ENCODE results near the gene ZNF563. TPM values are rescaled to one million over a fixed set of nuclear protein-coding genes. Genes with fewer than 3 reads are reported as not detected.

The ZNF563 gene
- total RNA-seq, 1 experiment from 2014 or later = 1.9 TPM

- peaks cover 85 to 89% of the 10 kb centered on the region in 2 experiments for H3K9me3 Mint-ChIP-seq
These were observed 16.9 kb upstream of the ZNF563 start for GRCh38 chr19:12350185-12350889.

More at GRCh38 chr19:12350185-12350889, 16.9 kb upstream of the ZNF563 start:
- no peak overlapping the region for H2BK5ac ChIP-seq (ENCODE audit: insufficient read length, low read length)
- H3K4ac ChIP-seq (ENCODE audit: low read depth, low read length) = no peak overlapping the region
- DNase-seq = no peak
- no peak overlapping the region for H3K27ac Mint-ChIP-seq
- H4K8ac ChIP-seq (replicated peaks; ENCODE audit: insufficient read length, low read depth, low read length) = no peak overlapping the region
- H3K27me3 Mint-ChIP-seq (ENCODE audit: low read depth) = no peaks in the 10 kb centered on the region
- H3K56ac ChIP-seq (ENCODE audit: insufficient read length, low read depth, low read length) = no peak overlapping the region
- H3K27ac ChIP-seq (ENCODE audit: insufficient read length, low read depth, low read length) = no peak overlapping the region
- H3K4me1 Mint-ChIP-seq = no peaks in the 10 kb centered on the region
- no peak overlapping the region for H2BK120ac ChIP-seq (ENCODE audit: low read depth, low read length, poor library complexity, severe bottlenecking)
- TF ChIP-seq CTCF (conservative IDR thresholded peaks at IDR 0.05) = no peak
- H2AK5ac ChIP-seq (ENCODE audit: insufficient read length, low read length) = no peak overlapping the region
- no peak overlapping the region for H2BK12ac ChIP-seq (ENCODE audit: insufficient read length, low read depth, low read length)
- H3K9me3 ChIP-seq (ENCODE audit: control insufficient read depth, low read depth, low read length) = peaks cover 73% of the 10 kb centered on the region
- no peak overlapping the region for H3K18ac ChIP-seq (ENCODE audit: insufficient read length, low read depth, low read length)
- H2AFZ ChIP-seq (ENCODE audit: low read length) = no peak overlapping the region
- H3K4me1 ChIP-seq (ENCODE audit: insufficient read depth, low read length) = no peaks in the 10 kb centered on the region
- H3K36me3 Mint-ChIP-seq (ENCODE audit: insufficient read depth in 1 of 3, low read depth in 3 of 3) = peaks cover 59 to 77% (median 74%) of the 10 kb centered on the region in 3 experiments
- no peak overlapping the region for H4K5ac ChIP-seq (ENCODE audit: insufficient read length, low read depth, low read length)
- no peak overlapping the region for H3K4me2 ChIP-seq (ENCODE audit: insufficient read depth, insufficient read length, low read length)
- no peaks in the 10 kb centered on the region for H3K79me2 ChIP-seq (ENCODE audit: insufficient read depth, low read length)
- H3K27me3 ChIP-seq (ENCODE audit: insufficient read depth, low read length) = no peaks in the 10 kb centered on the region
- no CpG with 5 or more reads among the region's 8 CpGs for WGBS (ENCODE audit: extremely low coverage, insufficient read length, low lambda C conversion rate)
- no peaks in the 10 kb centered on the region for H3K23me2 ChIP-seq (ENCODE audit: insufficient read length, low read depth, low read length, poor library complexity, severe bottlenecking)
- H3K4me3 Mint-ChIP-seq = no peak overlapping the region
- H2BK20ac ChIP-seq (ENCODE audit: low read depth, low read length, poor library complexity, severe bottlenecking) = no peak overlapping the region
- H4K20me1 ChIP-seq (ENCODE audit: control insufficient read depth, insufficient read depth, insufficient read length) = no peaks in the 10 kb centered on the region
- no peak overlapping the region for H3T11ph ChIP-seq (ENCODE audit: low read length)
- H3K23ac ChIP-seq (ENCODE audit: insufficient read length, low read depth, low read length) = no peak overlapping the region
- no peak overlapping the region for H4K91ac ChIP-seq (ENCODE audit: insufficient read length, low read depth, low read length)
- H3K79me1 ChIP-seq (ENCODE audit: insufficient read depth, low read depth, low read length, poor library complexity, severe bottlenecking) = no peaks in the 10 kb centered on the region
- no peak overlapping the region for H3K14ac ChIP-seq (ENCODE audit: insufficient read depth, low read length)
- H2BK15ac ChIP-seq (ENCODE audit: low read depth, low read length) = no peak overlapping the region
- H3K9ac ChIP-seq (ENCODE audit: extremely low read depth, insufficient read length, low read length) = no peak overlapping the region
